Tibial nerve (tissue), 4 donors: ENCODE results near the gene IQSEC3. TPM values are rescaled to one million over a fixed set of nuclear protein-coding genes. Genes with fewer than 3 reads are reported as not detected.

Experiments used
- DNase-seq, 2 donors: peaks; one replicate each; pipeline ENCODE4 v3.0.0-alpha.2; 2019; ENCODE audit warnings: low spot score in 2 of 2
- H3K27ac ChIP-seq, 4 donors: fragments of 200-600 bp; sonication (generic) in 3 of 4; one replicate each; pipeline ENCODE4 v1.5.1; 2017 to 2019; ENCODE audit warnings: mild to moderate bottlenecking in 1 of 4
- H3K27me3 ChIP-seq, 2 donors: fragments of 200-600 bp; sonication (generic) in 1 of 2; one replicate each; pipeline versions ENCODE4 v1.5.1 to v1.6.0; 2017 to 2019
- H3K36me3 ChIP-seq, 3 donors: fragments of 200-600 bp; sonication (generic); one replicate each; pipeline ENCODE4 v1.5.1; 2018 to 2019
- H3K4me1 ChIP-seq, 4 donors: fragments of 200-600 bp; sonication (generic) in 3 of 4; one replicate each; pipeline ENCODE4 v1.5.1; 2017 to 2019
- H3K4me3 ChIP-seq, 4 donors: fragments of 200-600 bp; sonication (generic) in 3 of 4; one replicate each; pipeline ENCODE4 v1.5.1; 2017 to 2019; ENCODE audit warnings: mild to moderate bottlenecking in 1 of 4, moderate library complexity in 1 of 4
- H3K9me3 ChIP-seq, 4 donors: fragments of 200-600 bp; sonication (generic) in 3 of 4; one replicate each; pipeline ENCODE4 v1.5.1; 2017 to 2019
- CTCF ChIP-seq, 5 experiments: fragments of 200-600 bp in 3 of 5; fragments of 450-650 bp in 2 of 5; sonication (generic) in 3 of 5; IDR thresholded peaks; one replicate each; pipeline ENCODE4 v1.5.1; 2016 to 2019; ENCODE audit warnings: antibody characterized with exemption in 5 of 5, mild to moderate bottlenecking in 3 of 5, moderate library complexity in 2 of 5
- EP300 ChIP-seq, 2 donors: sonication (generic); formaldehyde crosslinking; IDR thresholded peaks; one replicate each; pipeline ENCODE4 v1.6.1; 2017; ENCODE audit warnings: antibody characterized with exemption in 2 of 2, mild to moderate bottlenecking in 1 of 2
- POLR2A ChIP-seq, 2 donors: fragments of 450-650 bp; IDR thresholded peaks; one replicate each; pipeline ENCODE4 v1.6.1; 2017; ENCODE audit warnings: antibody characterized with exemption in 2 of 2, mild to moderate bottlenecking in 2 of 2, moderate library complexity in 2 of 2
- WGBS, 2 donors: methylation state at CpG; one replicate each; pipeline ENCODE4 v1.1.5; 2018; 5-methylcytosine and 5-hydroxymethylcytosine counted together
- total RNA-seq, 4 donors: library from RNA; depleted of rRNA; stranded (reverse); fragments of >200 nt; gene quantifications; one replicate each; pipeline ENCODE4 v1.1.0, GENCODE V29; 2016

Gene IQSEC3
- total RNA-seq, 4 donors from 2014 or later: 0.84 to 6.5 (median 1.6) TPM

DNA sequence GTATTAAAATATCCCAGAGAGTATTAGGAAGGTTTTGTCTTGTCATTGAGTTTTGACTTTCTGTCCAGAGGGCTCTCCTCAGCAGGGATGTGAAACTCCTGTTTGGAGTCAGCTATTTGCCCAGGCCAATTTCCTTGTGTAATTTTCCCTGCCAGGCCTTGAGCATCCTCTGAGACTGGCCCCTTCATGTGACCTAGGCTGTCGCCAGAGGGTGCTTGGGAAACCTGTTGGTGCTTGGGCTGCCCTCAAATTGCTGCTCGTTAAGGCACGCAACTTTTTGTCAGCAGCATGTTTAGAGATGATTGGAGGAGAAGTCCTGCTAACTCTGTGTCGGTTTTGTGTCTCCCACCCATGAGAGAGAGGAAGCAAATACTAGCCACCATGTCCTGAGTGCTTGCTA lies 39.1 kb downstream of the IQSEC3 start:
- no peak overlapping the region for H3K27ac ChIP-seq

DNA sequence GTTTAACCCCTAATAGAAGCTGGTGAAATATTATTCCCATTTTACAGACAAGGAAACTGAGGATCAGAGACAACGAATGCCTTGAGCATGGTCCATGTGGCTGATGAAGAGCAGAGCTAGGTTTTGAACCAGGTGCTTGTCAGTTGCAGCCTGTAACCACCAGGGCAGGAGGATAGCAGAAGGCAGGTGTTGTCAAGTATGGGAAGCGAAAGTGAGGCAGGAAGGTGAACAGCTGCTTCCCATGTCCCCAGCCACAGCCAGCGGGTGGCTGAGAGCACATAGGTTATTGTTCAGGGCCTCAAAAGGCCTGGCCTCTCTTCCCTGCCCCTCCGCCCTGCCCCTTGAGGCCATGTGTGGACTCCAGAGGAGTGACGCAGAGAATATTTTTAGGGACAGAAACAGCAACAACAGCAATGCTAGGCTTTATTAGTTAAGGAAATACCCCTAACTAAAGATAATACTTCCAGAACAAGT lies 39.6 kb downstream of the IQSEC3 start:
- TF ChIP-seq CTCF (IDR thresholded peaks at IDR 0.05): no peak
- TF ChIP-seq EP300 (IDR thresholded peaks at IDR 0.05): no peak
- TF ChIP-seq POLR2A (IDR thresholded peaks at IDR 0.05): no peak
- Histone ChIP-seq H3K4me1 (peaks cover 0 to 10% (median 0%) of the 10 kb centered on the region in 4 donors), H3K9me3 (no peaks in the 10 kb centered on the region), H3K4me3 (no peak overlapping the region), H3K27me3 (peaks cover 0 to 12% of the 10 kb centered on the region in 2 donors), H3K27ac (no peak overlapping the region), H3K36me3 (no peaks in the 10 kb centered on the region)
- 64 to 71% methylated on average over 5 of the region's 5 CpGs for WGBS, 2 donors
- no peak for DNase-seq

More for the DNA sequence above, 39.1 kb downstream of the IQSEC3 start:
- DNase-seq: no peak
- TF ChIP-seq EP300 (IDR thresholded peaks at IDR 0.05) (no peak), POLR2A (IDR thresholded peaks at IDR 0.05) (no peak), CTCF (IDR thresholded peaks at IDR 0.05) (no peak)
- 80 to 84% methylated on average over 4 of the region's 4 CpGs for WGBS, 2 donors
- Histone ChIP-seq H3K4me1 (peaks cover 0 to 10% (median 0%) of the 10 kb centered on the region in 4 donors), H3K36me3 (no peaks in the 10 kb centered on the region), H3K27me3 (peaks cover 0 to 13% of the 10 kb centered on the region in 2 donors), H3K4me3 (no peak overlapping the region), H3K9me3 (no peaks in the 10 kb centered on the region)

GRCh38 chr12:108594-108993 lies 42.0 kb downstream of the IQSEC3 start:
- TF ChIP-seq CTCF (IDR thresholded peaks at IDR 0.05) (no peak), EP300 (IDR thresholded peaks at IDR 0.05) (no peak), POLR2A (IDR thresholded peaks at IDR 0.05) (no peak)
- DNase-seq: no peak
- Histone ChIP-seq H3K9me3 (no peaks in the 10 kb centered on the region), H3K4me3 (no peak overlapping the region), H3K4me1 (peaks cover 0 to 10% (median 0%) of the 10 kb centered on the region in 4 donors), H3K27me3 (peaks cover 0 to 12% of the 10 kb centered on the region in 2 donors), H3K36me3 (no peaks in the 10 kb centered on the region), H3K27ac (no peak overlapping the region)
- WGBS, 2 donors: 53 to 57% methylated on average over 9 of the region's 9 CpGs

DNA sequence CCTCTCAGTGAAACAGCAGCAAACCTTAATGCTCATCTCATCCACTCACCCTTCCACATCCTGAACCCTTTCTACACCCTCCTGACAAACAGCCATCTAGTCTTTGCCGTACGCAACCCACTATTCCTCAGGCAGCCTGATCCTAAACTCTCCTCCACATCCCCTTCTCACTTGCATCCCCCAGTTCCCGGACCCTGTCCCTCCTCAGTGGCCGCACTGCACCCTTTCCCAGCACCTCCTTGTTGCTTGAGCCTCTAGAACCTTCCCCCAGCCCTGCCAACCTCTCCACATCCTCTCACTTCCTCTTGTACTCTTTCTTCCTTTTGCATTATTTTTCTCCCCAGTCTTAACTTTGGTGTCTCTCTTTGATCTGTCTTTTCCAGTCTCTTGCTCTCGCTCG lies 42.9 kb downstream of the IQSEC3 start:
- H3K9me3 ChIP-seq: no peaks in the 10 kb centered on the region
- H3K36me3 ChIP-seq: no peaks in the 10 kb centered on the region
- 58 to 64% methylated on average over 6 of the region's 6 CpGs for WGBS, 2 donors
- TF ChIP-seq POLR2A (IDR thresholded peaks at IDR 0.05) (no peak), EP300 (IDR thresholded peaks at IDR 0.05) (no peak), CTCF (IDR thresholded peaks at IDR 0.05) (no peak)
- peaks cover 0 to 12% of the 10 kb centered on the region in 2 donors for H3K27me3 ChIP-seq
- no peak overlapping the region for H3K27ac ChIP-seq
- H3K4me1 ChIP-seq: peaks cover 0 to 5% (median 0%) of the 10 kb centered on the region in 4 donors
- no peak overlapping the region for H3K4me3 ChIP-seq
- DNase-seq: no peak

DNA sequence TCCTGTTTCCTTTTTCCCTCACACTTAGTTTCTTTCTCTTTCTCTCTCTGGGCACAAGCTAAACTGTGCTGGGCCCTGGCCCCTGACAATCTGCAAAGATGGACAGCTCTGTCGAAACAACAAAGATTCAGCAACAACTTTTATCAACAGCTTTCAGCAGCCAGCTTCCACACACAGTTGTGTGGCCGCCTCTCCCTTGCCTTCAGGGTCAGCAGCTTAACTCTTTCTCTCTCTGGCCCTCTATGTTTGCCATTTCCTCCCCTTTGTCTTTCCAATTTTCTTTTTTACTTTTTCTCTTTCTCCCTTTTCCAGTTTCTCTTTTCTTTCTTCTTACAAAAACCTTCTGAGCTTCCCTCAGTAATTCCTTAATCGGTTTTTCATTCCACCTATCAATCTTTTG lies 43.3 kb downstream of the IQSEC3 start:
- H3K36me3 ChIP-seq: no peaks in the 10 kb centered on the region
- TF ChIP-seq CTCF (IDR thresholded peaks at IDR 0.05) (no peak), EP300 (IDR thresholded peaks at IDR 0.05) (no peak), POLR2A (IDR thresholded peaks at IDR 0.05) (no peak)
- H3K27ac ChIP-seq: no peak overlapping the region
- H3K4me1 ChIP-seq: peaks cover 0 to under 1% (median 0%) of the 10 kb centered on the region in 4 donors
- H3K9me3 ChIP-seq: no peaks in the 10 kb centered on the region
- H3K4me3 ChIP-seq: no peak overlapping the region
- no peak for DNase-seq
- 33 to 37% methylated on average over 3 of the region's 3 CpGs for WGBS, 2 donors
- peaks cover 0 to 12% of the 10 kb centered on the region in 2 donors for H3K27me3 ChIP-seq
